T-cell (primary cell): Measurements from ENCODE around the gene FAM136A. TPM values are rescaled to one million over a fixed set of nuclear protein-coding genes. Genes with fewer than 3 reads are reported as not detected.

Source experiments
- ATAC-seq, 4 experiments: fragments of 200-7000 bp in 3 of 4; fragments of 150-1000 bp in 1 of 4; cut with Tn5 transposase; replicated peaks in 1 of 4; 1 replicate in 3 of 4; 2 replicates in 1 of 4; pipeline ENCODE4 v1.10.0; 2021; ENCODE audit warnings: moderate library complexity in 3 of 4, mild to moderate bottlenecking in 2 of 4, moderate number of reproducible peaks in 1 of 4
- CTCF ChIA-PET, 2 donors: fragments of 300-600 bp; sonication (Branson Sonifier 250); formaldehyde crosslinking; loops; one replicate each; lab custom pipeline; 2022; ENCODE audit warnings: antibody characterized with exemption in 2 of 2; lab: Charles Lee
- POLR2A ChIA-PET, 2 donors: fragments of 300-600 bp; sonication (Branson Sonifier 250); formaldehyde crosslinking; loops; one replicate each; lab custom pipeline; 2022; ENCODE audit warnings: antibody characterized with exemption in 2 of 2; lab: Charles Lee
- DNase-seq, 35 experiments: peaks; one replicate each; pipeline versions ENCODE4 v3.0.0 to v3.0.0-alpha.2; 2013 to 2023
- H3K27ac ChIP-seq: one replicate; pipeline ENCODE4 v1.5.1; 2013; ENCODE audit warnings: low read length
- H3K27me3 ChIP-seq, 2 experiments: replicated peaks in 1 of 2; 1 replicate in 1 of 2; 2 replicates in 1 of 2; pipeline versions ENCODE4 v1.6.1 to v1.7.0; 2013; ENCODE audit warnings: low read length in 1 of 2, mixed read lengths in 1 of 2; ENCODE audit not compliant: control insufficient read depth in 2 of 2, insufficient read depth in 2 of 2; ENCODE audit errors: extremely low read depth in 1 of 2
- H3K36me3 ChIP-seq, 2 donors: 1 replicate in 1 of 2; 2 replicates in 1 of 2; pipeline versions ENCODE4 v1.6.1 to v1.7.0; 2013; ENCODE audit warnings: low read length in 1 of 2; ENCODE audit not compliant: control insufficient read depth in 2 of 2, insufficient read depth in 1 of 2; ENCODE audit errors: extremely low read depth in 1 of 2
- H3K4me1 ChIP-seq, 2 experiments: 1 replicate in 1 of 2; 2 replicates in 1 of 2; pipeline versions ENCODE4 v1.6.1 to v1.7.0; 2013; ENCODE audit warnings: low read length in 2 of 2, mixed read lengths in 1 of 2; ENCODE audit not compliant: insufficient read depth in 2 of 2, control insufficient read depth in 1 of 2; ENCODE audit errors: extremely low read depth in 1 of 2
- H3K4me3 ChIP-seq, 2 donors: 1 replicate in 1 of 2; 2 replicates in 1 of 2; pipeline versions ENCODE4 v1.5.1 to v1.7.0; 2013; ENCODE audit warnings: mild to moderate bottlenecking in 2 of 2, low read length in 1 of 2, moderate library complexity in 1 of 2; ENCODE audit not compliant: control insufficient read depth in 1 of 2; ENCODE audit errors: extremely low read depth in 1 of 2
- H3K9me3 ChIP-seq: 2 replicates; pipeline ENCODE4 v1.7.0; 2013
- H3K27ac Mint-ChIP-seq, 2 donors: one replicate each; pipeline ENCODE4 v1.8.0; 2020 to 2021; ENCODE audit warnings: mild to moderate bottlenecking in 2 of 2, mixed read lengths in 2 of 2
- H3K27me3 Mint-ChIP-seq, 2 donors: one replicate each; pipeline ENCODE4 v1.8.0; 2021 to 2022; ENCODE audit warnings: mixed read lengths in 2 of 2
- H3K36me3 Mint-ChIP-seq: one replicate; pipeline ENCODE4 v1.8.0; 2021; ENCODE audit warnings: mixed read lengths
- H3K4me1 Mint-ChIP-seq, 3 donors: one replicate each; pipeline ENCODE4 v1.8.0; 2020 to 2022; ENCODE audit warnings: mixed read lengths in 3 of 3, mild to moderate bottlenecking in 1 of 3
- H3K4me3 Mint-ChIP-seq, 3 donors: one replicate each; pipeline ENCODE4 v1.8.0; 2020 to 2022; ENCODE audit warnings: mild to moderate bottlenecking in 3 of 3, mixed read lengths in 3 of 3, moderate library complexity in 3 of 3
- H3K9me3 Mint-ChIP-seq, 3 donors: one replicate each; pipeline ENCODE4 v1.8.0; 2020 to 2022; ENCODE audit warnings: mixed read lengths in 3 of 3
- WGBS: methylation state at CpG from one replicate; pipeline ENCODE4 v1.1.5; 2013; ENCODE audit warnings: missing lambda C conversion rate; ENCODE audit not compliant: insufficient coverage; 5-methylcytosine and 5-hydroxymethylcytosine counted together
- total RNA-seq, 35 experiments: library from RNA in 6 of 35; stranded (reverse) in 6 of 35; fragments of 120-200 nt in 1 of 35; gene quantifications; one replicate each; pipeline versions ENCODE4 v1.2.1 to v1.2.4 and lab custom pipeline; 2013 to 2026

FAM136A gene
- total RNA-seq (10 to 100 TPM; 24.4 to 34.7 (median 29.7) TPM), total RNA-seq (lab: John Stamatoyannopoulos, UW) (28.2 to 142 (median 42.9) reads per million in 29 experiments)
- 24.9 TPM for total RNA-seq (2013)

- H3K4me3 ChIP-seq, result peak within 1 kb of the TSS; percentile 79 to 88
- peaks cover 17% of the 10 kb centered on the region for H3K36me3 Mint-ChIP-seq
- H3K4me3 Mint-ChIP-seq, result peak within 1 kb of the TSS; percentile 85 to 93 (median 88)
Observed at GRCh38 chr2:70301344-70302194, at the start of gene FAM136A. Gene FAM136A (minus strand): TSS chr2:70302067. CDS start chr2:70302011, 56 bp downstream.

DNA sequence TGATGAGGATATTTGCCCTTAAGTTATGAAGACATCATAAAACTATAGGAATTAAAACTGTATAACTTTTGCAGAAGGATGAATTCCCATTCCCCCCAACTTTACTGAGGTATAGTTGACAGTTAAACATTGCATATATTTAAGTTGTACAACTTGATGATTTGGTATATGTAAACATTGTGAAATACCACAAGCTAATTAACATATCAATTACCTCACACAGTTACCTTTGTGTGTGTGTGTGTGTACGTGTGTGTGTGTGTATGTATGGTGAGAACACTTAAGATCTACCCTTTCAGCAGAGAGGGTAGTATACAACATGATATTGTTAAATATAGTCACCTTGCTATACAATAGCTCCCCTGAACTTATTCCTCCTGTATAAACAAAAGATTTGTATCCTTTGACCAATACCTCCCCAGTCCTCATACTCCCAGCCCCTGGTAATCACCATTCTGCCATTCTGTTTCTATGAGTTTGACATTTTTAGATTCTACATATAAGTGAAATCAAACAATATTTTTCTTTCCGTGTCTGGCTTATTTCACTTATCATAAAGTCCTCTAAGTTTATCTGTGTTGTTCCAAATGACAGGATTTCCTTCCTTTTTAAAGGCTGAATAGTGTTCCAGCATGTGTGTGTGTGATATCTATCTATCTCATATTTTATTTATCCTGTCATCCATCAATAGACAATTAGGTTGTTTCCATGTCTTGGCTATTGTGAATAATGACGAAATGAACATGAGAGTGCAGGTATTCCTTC lies 48.2 kb upstream of the FAM136A start:
- Histone ChIP-seq H3K36me3 (no peaks in the 10 kb centered on the region), H3K4me1 (no peaks in the 10 kb centered on the region), H3K27ac (no peak overlapping the region), H3K9me3 (no peaks in the 10 kb centered on the region), H3K4me3 (no peak overlapping the region), H3K27me3 (peaks cover 0 to 14% of the 10 kb centered on the region in 2 experiments)
- ChIA-PET POLR2A (interaction anchor here in 1 of 2 donors (0.6 kb wide), 1 partner anchor 985 kb away, joined by 3 read pairs; no protein-coding TSS in a partner anchor), CTCF (interaction anchor here (0.6 to 0.7 kb wide), 2 partner anchors 9 to 229 kb away, joined by 3 to 4 read pairs; no protein-coding TSS in a partner anchor)
- ATAC-seq (no peak), DNase-seq (no peak)
- Mint-ChIP-seq H3K36me3 (no peaks in the 10 kb centered on the region), H3K27me3 (peaks cover 16 to 23% of the 10 kb centered on the region in 2 donors), H3K4me3 (no peak overlapping the region), H3K4me1 (no peaks in the 10 kb centered on the region), H3K27ac (no peak overlapping the region), H3K9me3 (no peaks in the 10 kb centered on the region)
- no CpG with 5 or more reads among the region's 3 CpGs for WGBS

More at GRCh38 chr2:70301344-70302194, at the start of gene FAM136A:
- Mint-ChIP-seq H3K9me3 (no peaks in the 10 kb centered on the region), H3K27me3 (no peaks in the 10 kb centered on the region), H3K4me1 (peaks cover 29 to 35% (median 31%) of the 10 kb centered on the region in 3 donors), H3K27ac (peak within 1 kb of the TSS; percentile 91 to 93)
- ChIA-PET CTCF (interaction anchor here (0.6 to 5.4 kb wide), 10 partner anchors 8 to 577 kb away, joined by 3 to 58 read pairs (median 4); partner anchors contain the start of genes MXD1 (in 1 of the 2), PCYOX1 (in 1 of the 2), SNRPG (in 1 of the 2) and TIA1 (in 1 of the 2)), POLR2A (interaction anchor here in 1 of 2 donors (0.9 to 1.2 kb wide), 2 partner anchors 8 to 387 kb away, joined by 3 read pairs; partner anchors contain the start of gene SNRPG)
- Histone ChIP-seq H3K9me3 (no peaks in the 10 kb centered on the region), H3K27ac (peak within 1 kb of the TSS; percentile 75), H3K27me3 (no peaks in the 10 kb centered on the region), H3K36me3 (peaks cover 3 to 14% of the 10 kb centered on the region in 2 donors), H3K4me1 (peaks cover 5 to 24% of the 10 kb centered on the region in 2 experiments)
- ATAC-seq (peak; percentile 91 to 97 (median 92)), DNase-seq (peak; percentile 71 to 93 (median 85))
- WGBS, result under 1% methylated on average over 75 of the region's 79 CpGs

DNA sequence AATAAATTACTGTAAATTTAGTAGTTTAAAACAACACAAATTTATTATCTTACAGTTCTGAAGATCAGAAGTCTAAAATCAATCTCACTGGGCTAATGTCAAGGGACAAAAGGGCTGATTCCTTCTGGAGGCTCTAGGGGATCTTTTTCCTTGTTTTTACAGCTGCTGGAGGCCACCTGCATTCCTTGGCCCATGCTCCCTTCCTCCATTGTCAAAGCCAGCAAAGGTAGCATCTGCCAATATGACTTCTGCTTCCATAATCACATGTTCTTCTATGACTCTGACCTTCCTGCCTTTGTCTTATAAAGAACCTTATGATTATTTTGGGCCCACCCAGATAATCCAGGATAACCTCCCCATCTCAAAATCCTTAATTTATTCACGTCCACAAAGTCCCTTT lies 46.0 kb upstream of the FAM136A start:
- H3K4me1 Mint-ChIP-seq, result no peaks in the 10 kb centered on the region
- H3K27me3 Mint-ChIP-seq, result peaks cover 16 to 23% of the 10 kb centered on the region in 2 donors
- no peak for DNase-seq
- Histone ChIP-seq H3K27ac (no peak overlapping the region), H3K4me3 (no peak overlapping the region), H3K4me1 (no peaks in the 10 kb centered on the region), H3K27me3 (peaks cover 0 to 17% of the 10 kb centered on the region in 2 experiments), H3K36me3 (no peaks in the 10 kb centered on the region), H3K9me3 (no peaks in the 10 kb centered on the region)
- WGBS, result no CpG with 5 or more reads among the region's 1 CpG
- no peaks in the 10 kb centered on the region for H3K36me3 Mint-ChIP-seq
- no peak overlapping the region for H3K4me3 Mint-ChIP-seq
- no peak for ATAC-seq
- POLR2A ChIA-PET, result no interaction called here
- CTCF ChIA-PET, result no interaction called here
- no peak overlapping the region for H3K27ac Mint-ChIP-seq
- H3K9me3 Mint-ChIP-seq, result no peaks in the 10 kb centered on the region

GRCh38 chr2:70344195-70344594 lies 42.3 kb upstream of the FAM136A start:
- Mint-ChIP-seq H3K27me3 (peaks cover 10 to 13% of the 10 kb centered on the region in 2 donors), H3K4me3 (no peak overlapping the region), H3K36me3 (no peaks in the 10 kb centered on the region), H3K9me3 (no peaks in the 10 kb centered on the region), H3K27ac (no peak overlapping the region), H3K4me1 (peaks cover 2 to 12% (median 6%) of the 10 kb centered on the region in 3 donors)
- POLR2A ChIA-PET, result no interaction called here
- H3K4me3 ChIP-seq, result no peak overlapping the region
- 13% methylated on average over 1 of the region's 1 CpG for WGBS
- DNase-seq (no peak), ATAC-seq (no peak)
- no peaks in the 10 kb centered on the region for H3K4me1 ChIP-seq
- no peak overlapping the region for H3K27ac ChIP-seq
- no peaks in the 10 kb centered on the region for H3K36me3 ChIP-seq
- peaks cover 0 to 17% of the 10 kb centered on the region in 2 experiments for H3K27me3 ChIP-seq
- CTCF ChIA-PET, result no interaction called here
- no peaks in the 10 kb centered on the region for H3K9me3 ChIP-seq

- no peak for ATAC-seq
- no peaks in the 10 kb centered on the region for H3K4me1 ChIP-seq
- no peak overlapping the region for H3K4me3 Mint-ChIP-seq
- H3K36me3 ChIP-seq, result no peaks in the 10 kb centered on the region
- H3K27me3 ChIP-seq, result peaks cover 0 to 13% of the 10 kb centered on the region in 2 experiments
- no peak overlapping the region for H3K27ac Mint-ChIP-seq
- no peaks in the 10 kb centered on the region for H3K36me3 Mint-ChIP-seq
- ChIA-PET POLR2A (interaction anchor here in 1 of 2 donors (0.6 kb wide), 1 partner anchor 840 kb away, joined by 3 read pairs; no protein-coding TSS in a partner anchor), CTCF (interaction anchor here (0.5 to 3.7 kb wide), 9 partner anchors 8 to 305 kb away, joined by 3 to 28 read pairs (median 4); no protein-coding TSS in a partner anchor)
- no peak overlapping the region for H3K4me3 ChIP-seq
- no peak for DNase-seq
- H3K9me3 Mint-ChIP-seq, result no peaks in the 10 kb centered on the region
- H3K27me3 Mint-ChIP-seq, result peaks cover 5 to 8% of the 10 kb centered on the region in 2 donors
- no peaks in the 10 kb centered on the region for H3K9me3 ChIP-seq
- H3K27ac ChIP-seq, result no peak overlapping the region
- peaks cover 2 to 12% (median 6%) of the 10 kb centered on the region in 3 donors for H3K4me1 Mint-ChIP-seq
Observed at GRCh38 chr2:70341477-70341765, 39.6 kb upstream of the FAM136A start.
